A673 (cell line): Measurements from ENCODE around the gene MGAT5. TPM values are rescaled to one million over a fixed set of nuclear protein-coding genes. Genes with fewer than 3 reads are reported as not detected.

Experiments
- BruUV-seq: library from RNA; stranded (reverse); fragments of 400-500 nt; replicated peaks from 2 replicates; lab custom pipeline; 2021; lab: Mats Ljungman, UMichigan
- CTCF ChIA-PET: fragments of 300-600 bp; sonication (Branson Sonifier 250); formaldehyde crosslinking; loops from one replicate; lab custom pipeline; 2022; ENCODE audit warnings: antibody characterized with exemption; lab: Charles Lee
- POLR2A ChIA-PET: fragments of 300-600 bp; sonication (Branson Sonifier 250); formaldehyde crosslinking; loops from one replicate; lab custom pipeline; 2022; ENCODE audit warnings: antibody characterized with exemption; ENCODE audit not compliant: low non-redundant PET; lab: Charles Lee
- DNase-seq: peaks from one replicate; pipeline ENCODE4 v3.0.0-alpha.2; 2015; ENCODE audit warnings: low spot score
- H3K27ac ChIP-seq: fragments of 200-600 bp; sonication (generic); 2 replicates; pipeline ENCODE4 v1.5.1; 2016; ENCODE audit warnings: mixed run types, low read depth, mild to moderate bottlenecking, mixed read lengths, antibody characterized with exemption, low read length; ENCODE audit not compliant: poor library complexity, severe bottlenecking
- H3K27me3 ChIP-seq: fragments of 200-600 bp; sonication (generic); replicated peaks from 2 replicates; pipeline ENCODE4 v1.6.1; 2017; ENCODE audit warnings: mixed run types, low read depth, mild to moderate bottlenecking, mixed read lengths, antibody characterized with exemption, low read length; ENCODE audit not compliant: insufficient read depth, poor library complexity
- H3K36me3 ChIP-seq: fragments of 200-600 bp; sonication (generic); 2 replicates; pipeline ENCODE4 v1.6.1; 2016; ENCODE audit warnings: mixed run types, mild to moderate bottlenecking, mixed read lengths, antibody characterized with exemption, low read length; ENCODE audit not compliant: insufficient read depth, poor library complexity, severe bottlenecking
- H3K4me1 ChIP-seq: fragments of 200-600 bp; sonication (generic); 2 replicates; pipeline ENCODE4 v1.6.1; 2017; ENCODE audit warnings: mixed run types, mild to moderate bottlenecking, mixed read lengths, antibody characterized with exemption, low read length; ENCODE audit not compliant: insufficient read depth, poor library complexity, severe bottlenecking
- H3K4me3 ChIP-seq: fragments of 200-600 bp; sonication (generic); 2 replicates; pipeline ENCODE4 v1.5.1; 2016; ENCODE audit warnings: low read depth, mixed run types, mild to moderate bottlenecking, mixed read lengths, low read length; ENCODE audit not compliant: poor library complexity, severe bottlenecking
- H3K9me3 ChIP-seq: fragments of 200-600 bp; sonication (generic); 2 replicates; pipeline ENCODE4 v1.6.1; 2016; ENCODE audit warnings: mixed run types, low read depth, mild to moderate bottlenecking, mixed read lengths, antibody characterized with exemption, low read length; ENCODE audit not compliant: poor library complexity, severe bottlenecking
- CTCF ChIP-seq: fragments of 300-800, 200-600 bp; sonication (generic); conservative IDR thresholded peaks from 2 replicates; pipeline ENCODE4 v1.5.1; 2017; ENCODE audit warnings: low read depth, mild to moderate bottlenecking, antibody characterized with exemption, low read length, moderate library complexity, mixed read lengths
- EZH2 ChIP-seq: fragments of 200-600 bp; sonication (generic); IDR thresholded peaks from 2 replicates; pipeline ENCODE4 v1.6.1; 2017; ENCODE audit warnings: borderline replicate concordance, low read depth, mild to moderate bottlenecking, mixed read lengths, antibody characterized with exemption, low read length; ENCODE audit not compliant: poor library complexity, severe bottlenecking
- intact Hi-C: fragments of 100-400 bp; cut with micrococcal nuclease; formaldehyde crosslinking; loops from one replicate; pipeline ENCODE4 v1.10.0; 2022; ENCODE audit not compliant: unreplicated experiment
- total RNA-seq: library from RNA; stranded (reverse); gene quantifications from 2 replicates; pipeline ENCODE4 v1.2.3, GENCODE V29; 2021

The MGAT5 gene
- total RNA-seq, 1 experiment from 2014 or later: 11.0 TPM

GRCh38 chr2:134491771-134492441, 238.0 kb downstream of the MGAT5 start:
- Histone ChIP-seq H3K4me1 (no peaks in the 10 kb centered on the region), H3K27me3 (peaks cover 47% of the 10 kb centered on the region), H3K9me3 (no peaks in the 10 kb centered on the region), H3K36me3 (no peaks in the 10 kb centered on the region), H3K4me3 (no peak overlapping the region), H3K27ac (no peak overlapping the region)
- ChIA-PET POLR2A (no interaction called here), CTCF (no interaction called here)
- peak; percentile 23 for DNase-seq
- intact Hi-C loops: no loop called here
- no peak for TF ChIP-seq EZH2
- 0 out of 2 replicates have a peak, but pooled peaks have one; percentile 25 for TF ChIP-seq CTCF
- no TSS peak for BruUV-seq

GRCh38 chr2:134493797-134494196, 239.9 kb downstream of the MGAT5 start:
- H3K27ac ChIP-seq: no peak overlapping the region
- no peak for DNase-seq
- H3K4me1 ChIP-seq: no peaks in the 10 kb centered on the region
- no peaks in the 10 kb centered on the region for H3K36me3 ChIP-seq
- H3K9me3 ChIP-seq: no peaks in the 10 kb centered on the region
- POLR2A ChIA-PET: no interaction called here
- BruUV-seq: no TSS peak
- peaks cover 34% of the 10 kb centered on the region for H3K27me3 ChIP-seq
- CTCF ChIA-PET: no interaction called here
- no peak overlapping the region for H3K4me3 ChIP-seq
- TF ChIP-seq CTCF: no peak
- intact Hi-C loops: no loop called here

DNA sequence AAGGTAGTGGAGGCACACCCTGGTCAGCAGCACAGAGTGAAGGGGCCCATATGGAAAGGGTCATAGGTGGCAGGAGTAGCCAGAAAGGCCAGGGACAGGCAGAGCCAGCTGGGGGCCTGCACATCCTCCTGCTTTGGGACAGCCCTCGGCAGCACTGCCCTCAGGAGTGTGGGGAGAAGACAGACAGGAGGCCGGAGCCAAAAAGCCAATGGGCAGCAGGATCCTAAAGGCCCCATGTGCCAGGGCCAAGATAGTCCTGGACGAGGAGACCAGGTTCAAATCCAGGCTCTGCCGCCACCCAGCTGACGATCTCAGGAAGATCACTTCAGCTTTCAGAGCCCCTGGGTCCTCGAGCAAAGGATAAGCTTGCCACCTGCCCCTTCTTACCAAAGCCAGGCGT, 244.8 kb downstream of the MGAT5 start:
- H3K36me3 ChIP-seq: no peaks in the 10 kb centered on the region
- H3K9me3 ChIP-seq: no peaks in the 10 kb centered on the region
- TF ChIP-seq CTCF (no peak), EZH2 (no peak)
- DNase-seq: no peak
- ChIA-PET CTCF (no interaction called here), POLR2A (no interaction called here)
- H3K4me1 ChIP-seq: no peaks in the 10 kb centered on the region
- no peak overlapping the region for H3K27ac ChIP-seq
- BruUV-seq: no TSS peak
- peaks cover 11% of the 10 kb centered on the region for H3K27me3 ChIP-seq
- intact Hi-C loops: no loop called here
- no peak overlapping the region for H3K4me3 ChIP-seq
